GM18499 (cell line): ENCODE measurements around the gene SLC10A1.

Experiments used
- ATAC-seq: cut with Tn5 transposase; IDR thresholded peaks from one replicate; pipeline ENCODE4 v1.9.1; 2021; ENCODE audit warnings: moderate number of reproducible peaks; ENCODE audit not compliant: insufficient read depth, unreplicated experiment

SLC10A1 gene

GRCh38 chr14:69727860-69728259, 69.2 kb downstream of the SLC10A1 start:
- ATAC-seq = no peak

- ATAC-seq = no peak
Measured at GRCh38 chr14:69726761-69727511, 70.1 kb downstream of the SLC10A1 start.
